Measurements from ENCODE around the gene CHKA. TPM values are rescaled to one million over a fixed set of nuclear protein-coding genes. Genes with fewer than 3 reads are reported as not detected.
A peak's percentile ranks its signal among the peaks of the same experiment; 100 is the strongest.

CHKA gene
- total and polyA plus RNA-seq, 9 of the 15 experiments (the other 6 are each of a cell fraction or from before 2014, with no cell fraction given): 3.6 to 37.0 (median 30.2) TPM

DNA sequence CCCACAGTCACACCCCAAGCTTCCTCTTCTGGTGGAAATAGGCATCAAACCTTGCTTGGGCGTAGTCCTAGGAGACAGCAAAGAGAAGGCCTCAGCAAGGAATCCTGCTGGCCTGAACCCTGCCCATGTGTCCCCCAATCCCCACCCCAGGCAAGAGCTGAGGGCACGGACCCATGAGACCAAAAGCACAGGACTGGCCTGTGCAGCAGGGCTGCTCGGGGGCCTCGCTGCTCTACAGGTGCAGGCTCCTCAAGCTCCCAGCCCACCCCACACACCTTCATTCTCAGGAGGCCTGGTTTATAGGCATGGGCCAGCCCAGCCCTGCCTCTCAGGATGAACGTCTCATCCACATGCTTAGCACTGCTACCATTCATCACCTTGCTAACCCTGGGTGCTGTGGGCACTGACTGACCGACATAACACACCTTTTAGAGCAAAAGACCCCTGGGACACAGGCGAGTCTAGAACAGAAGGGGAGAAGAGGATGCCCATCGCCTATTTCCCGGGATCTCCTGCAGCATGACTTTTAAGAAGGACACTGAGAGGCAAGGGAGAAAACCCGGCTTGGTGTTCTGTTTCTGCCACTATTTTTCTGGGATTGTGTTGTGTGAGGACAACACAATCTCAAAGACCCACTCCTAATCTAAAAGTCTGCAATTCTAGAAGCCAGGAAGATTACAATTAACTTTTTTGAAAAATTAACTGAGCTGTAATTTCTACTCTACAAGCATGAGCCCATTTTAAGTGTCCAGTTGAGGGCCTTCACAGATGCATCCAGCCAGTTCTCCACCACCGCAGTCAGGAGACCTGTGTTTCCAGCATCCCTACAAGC lies 67.0 kb downstream of the CHKA start:
- Histone ChIP-seq H3K9me3 (replicated peaks; ENCODE audit: control insufficient read depth, insufficient read depth, low read depth, low read length) (no peaks in the 10 kb centered on the region), H3K9me1 (ENCODE audit: control insufficient read depth, insufficient read depth, low read length) (no peaks in the 10 kb centered on the region), H2AFZ (ENCODE audit: low read depth, low read length) (no peak overlapping the region), H3K9ac (ENCODE audit: insufficient read depth in 1 of 2, low read depth in 2 of 2, low read length in 2 of 2) (no peak overlapping the region), H4K20me1 (replicated peaks; ENCODE audit: control insufficient read depth, insufficient read depth, low read length) (no peaks in the 10 kb centered on the region; the same call in 1 of the 2 replicates), H3K36me3 (ENCODE audit: control insufficient read depth, insufficient read depth, low read length) (peaks cover 58% of the 10 kb centered on the region; the same call in 2 of the 3 replicates), H3K27ac (ENCODE audit: extremely low read depth, low read depth, low read length) (no peak overlapping the region), H3K4me1 (replicated peaks in 1 of 2; ENCODE audit: control insufficient read depth in 2 of 2, insufficient read depth in 2 of 2, low read length in 2 of 2) (peaks cover 0 to 19% of the 10 kb centered on the region in 2 experiments; a peak in 1 of 5 replicates), H3K4me2 (ENCODE audit: insufficient read depth, low read length) (no peak overlapping the region), H3K4me3 (no peak overlapping the region), H3K79me2 (ENCODE audit: control insufficient read depth, insufficient read depth, low read length) (no peaks in the 10 kb centered on the region), H3K27me3 (ENCODE audit: control insufficient read depth in 2 of 2, insufficient read depth in 2 of 2, low read length in 2 of 2) (no peaks in the 10 kb centered on the region)
- in situ Hi-C loops (cut with MboI) (no loop called here), intact Hi-C loops (cut with micrococcal nuclease) (no loop called here)
- ChIA-PET CTCF (ENCODE audit: low intra/inter-chr PET ratio) (no interaction called here), POLR2A (interaction anchor here (1.0 to 4.8 kb wide), 4 partner anchors 8 to 13 kb away, joined by 3 to 55 read pairs (median 10); no protein-coding TSS in a partner anchor)
- no TSS peak for BruUV-seq (replicated peaks)
- FAIRE-seq (no peak), ATAC-seq (no peak; the same call in 2 of the 3 replicates), DNase-seq (ENCODE audit: extremely low read depth in 1 of 4, low spot score in 3 of 4) (no peak)
- 83% methylated on average over 11 of the region's 11 CpGs for WGBS (ENCODE audit: insufficient coverage, low coverage, missing lambda C conversion rate)
- TF ChIP-seq RFX1 (IDR thresholded peaks at IDR 0.05) (no peak), HMGXB4 (CRISPR knock-in tag; IDR thresholded peaks at IDR 0.05) (no peak), KLF10 (CRISPR knock-in tag; IDR thresholded peaks at IDR 0.05) (no peak), HINFP (tag; conservative IDR thresholded peaks at IDR 0.05; ENCODE audit: low read depth) (no peak), SRSF1 (IDR thresholded peaks at IDR 0.05; ENCODE audit: low read depth, low read length) (no peak), SPI1 (IDR thresholded peaks at IDR 0.05; ENCODE audit: borderline replicate concordance, low read depth, low read length) (no peak), POLR2A (conservative IDR thresholded peaks at IDR 0.05) (0 out of 2 replicates have a peak, but pooled peaks have one; percentile 25), HMG20A (CRISPR knock-in tag; conservative IDR thresholded peaks at IDR 0.05) (no peak), FOSL1 (tag; conservative IDR thresholded peaks at IDR 0.05) (no peak), POLR2G (IDR thresholded peaks at IDR 0.05; ENCODE audit: low read depth, low read length) (peak; percentile 60; the same call in 1 of the 2 replicates), BMI1 (IDR thresholded peaks at IDR 0.05; ENCODE audit: low read length) (no peak), ZNF175 (CRISPR knock-in tag; IDR thresholded peaks at IDR 0.05; ENCODE audit: low read depth) (no peak), SUPT5H (IDR thresholded peaks at IDR 0.05) (peak; percentile 30), ZNF3 (CRISPR knock-in tag; IDR thresholded peaks at IDR 0.05) (no peak)
